ENCODE data around the gene MST1R.
A peak's percentile ranks its signal among the peaks of the same experiment; 100 is the strongest.
"Not testable (repeated sequence)": the region's sequence is repeated elsewhere in the genome, so short reads cannot be mapped to it uniquely, and the experiment has no call there.

The MST1R gene

GRCh38 chr3:49903451-49904424, at the start of gene MST1R:
MST1R (minus strand) TSS chr3:49903873; CDS start chr3:49903609, 264 bp downstream.
- DNase-seq (ENCODE audit: low read depth, low spot score), result no peak

- no peak for DNase-seq (ENCODE audit: low read depth, low spot score)
Observed at GRCh38 chr3:49952924-49953323, 49.3 kb upstream of the MST1R start.

GRCh38 chr3:49942651-49943050, 39.0 kb upstream of the MST1R start:
- DNase-seq (ENCODE audit: low read depth, low spot score), result no peak

- no peak for DNase-seq (ENCODE audit: low read depth, low spot score)
Observed at GRCh38 chr3:49940667-49941249, 37.1 kb upstream of the MST1R start.

- peak; percentile 88 for DNase-seq (ENCODE audit: low read depth, low spot score)
Observed at GRCh38 chr3:49939858-49940666, 36.4 kb upstream of the MST1R start, which contains the start of gene RBM6. RBM6 (plus strand) TSS chr3:49940150; CDS start chr3:49962642, 22,492 bp downstream.

- DNase-seq (ENCODE audit: low read depth, low spot score), result no peak
Observed at GRCh38 chr3:49937090-49937489, 33.4 kb upstream of the MST1R start.

GRCh38 chr3:49932281-49932680, 28.6 kb upstream of the MST1R start:
- not testable (repeated sequence) for DNase-seq (ENCODE audit: low read depth, low spot score)

GRCh38 chr3:49930922-49931321, 27.2 kb upstream of the MST1R start:
- no peak for DNase-seq (ENCODE audit: low read depth, low spot score)

- no peak for DNase-seq (ENCODE audit: low read depth, low spot score)
Observed at GRCh38 chr3:49930168-49930690, 26.6 kb upstream of the MST1R start.

- DNase-seq (ENCODE audit: low read depth, low spot score), result peak; percentile 30
Observed at GRCh38 chr3:49929291-49930167, 25.9 kb upstream of the MST1R start, which contains the start of gene MON1A. MON1A (minus strand) TSS chr3:49929811; CDS start chr3:49913346, 16,465 bp downstream.

GRCh38 chr3:49928481-49929017, 24.9 kb upstream of the MST1R start:
- DNase-seq (ENCODE audit: low read depth, low spot score), result no peak

- DNase-seq (ENCODE audit: low read depth, low spot score), result no peak
Observed at GRCh38 chr3:49927798-49928197, 24.1 kb upstream of the MST1R start.

GRCh38 chr3:49926117-49926728, 22.6 kb upstream of the MST1R start:
- no peak for DNase-seq (ENCODE audit: low read depth, low spot score)

- DNase-seq (ENCODE audit: low read depth, low spot score), result no peak
Observed at GRCh38 chr3:49925485-49925884, 21.8 kb upstream of the MST1R start.

- DNase-seq (ENCODE audit: low read depth, low spot score), result peak; percentile 29
Observed at GRCh38 chr3:49924683-49925082, 21.0 kb upstream of the MST1R start.

- DNase-seq (ENCODE audit: low read depth, low spot score), result not testable (repeated sequence)
Observed at GRCh38 chr3:49917806-49918590, 14.3 kb upstream of the MST1R start.

GRCh38 chr3:49916686-49917085, 13.0 kb upstream of the MST1R start:
- no peak for DNase-seq (ENCODE audit: low read depth, low spot score)

- no peak for DNase-seq (ENCODE audit: low read depth, low spot score)
Observed at GRCh38 chr3:49914906-49915305, 11.2 kb upstream of the MST1R start.

- no peak for DNase-seq (ENCODE audit: low read depth, low spot score)
Observed at GRCh38 chr3:49912881-49913281, 9.2 kb upstream of the MST1R start.

All from brain pericyte (primary cell).